GM10266 (cell line): ENCODE data around the gene DLGAP3.

Source experiments
- DNase-seq: peaks from one replicate; pipeline ENCODE4 v3.0.0; 2012; ENCODE audit errors: extremely low spot score
- CTCF ChIP-seq: IDR thresholded peaks from 2 replicates; pipeline ENCODE4 v1.5.1; 2012; ENCODE audit warnings: mild to moderate bottlenecking, low read depth; ENCODE audit not compliant: control insufficient read depth, insufficient read depth; ENCODE audit errors: missing control alignments

Gene DLGAP3

GRCh38 chr1:34918977-34919561 lies 10.4 kb downstream of the DLGAP3 start:
- no peak for TF ChIP-seq CTCF
- DNase-seq = peak; percentile 77

- no peak for TF ChIP-seq CTCF
- DNase-seq = no peak
Observed at GRCh38 chr1:34918386-34918976, 11.0 kb downstream of the DLGAP3 start.

GRCh38 chr1:34917017-34917416 lies 12.4 kb downstream of the DLGAP3 start:
- no peak for TF ChIP-seq CTCF
- DNase-seq = no peak

- no peak for TF ChIP-seq CTCF
- no peak for DNase-seq
Observed at GRCh38 chr1:34916104-34916503, 13.3 kb downstream of the DLGAP3 start.

GRCh38 chr1:34915521-34915920 lies 13.9 kb downstream of the DLGAP3 start:
- DNase-seq = no peak
- no peak for TF ChIP-seq CTCF

GRCh38 chr1:34914958-34915357 lies 14.5 kb downstream of the DLGAP3 start:
- DNase-seq = no peak
- TF ChIP-seq CTCF = no peak

GRCh38 chr1:34911465-34911864 lies 18.0 kb downstream of the DLGAP3 start:
- no peak for DNase-seq
- TF ChIP-seq CTCF = no peak
